ENCODE measurements around the gene RIPK1. TPM values are rescaled to one million over a fixed set of nuclear protein-coding genes. Genes with fewer than 3 reads are reported as not detected.
A peak's percentile ranks its signal among the peaks of the same experiment; 100 is the strongest.
"Not testable (repeated sequence)": the region's sequence is repeated elsewhere in the genome, so short reads cannot be mapped to it uniquely, and the experiment has no call there.

The RIPK1 gene
- total RNA-seq, 1 experiment from 2014 or later: 17.2 TPM

GRCh38 chr6:3045369-3045768, 22.9 kb upstream of the RIPK1 start:
- no peak for DNase-seq (ENCODE audit: low read depth)

- DNase-seq (ENCODE audit: low read depth): no peak
Observed at GRCh38 chr6:3045777-3046176, 22.5 kb upstream of the RIPK1 start.

- no peak for DNase-seq (ENCODE audit: low read depth)
Observed at GRCh38 chr6:3046295-3046694, 22.0 kb upstream of the RIPK1 start.

- DNase-seq (ENCODE audit: low read depth): not testable (repeated sequence)
Observed at GRCh38 chr6:3048009-3048408, 20.3 kb upstream of the RIPK1 start.

- no peak for DNase-seq (ENCODE audit: low read depth)
Observed at GRCh38 chr6:3052481-3053230, 15.6 kb upstream of the RIPK1 start.

GRCh38 chr6:3053231-3053508, 15.1 kb upstream of the RIPK1 start:
- no peak for DNase-seq (ENCODE audit: low read depth)

GRCh38 chr6:3054229-3055157, 13.8 kb upstream of the RIPK1 start:
- DNase-seq (ENCODE audit: low read depth): not testable (repeated sequence)

GRCh38 chr6:3055158-3055499, 13.2 kb upstream of the RIPK1 start:
- not testable (repeated sequence) for DNase-seq (ENCODE audit: low read depth)

GRCh38 chr6:3057063-3057770, 11.1 kb upstream of the RIPK1 start:
- DNase-seq (ENCODE audit: low read depth): no peak

GRCh38 chr6:3058957-3059356, 9.3 kb upstream of the RIPK1 start:
- no peak for DNase-seq (ENCODE audit: low read depth)

- not testable (repeated sequence) for DNase-seq (ENCODE audit: low read depth)
Observed at GRCh38 chr6:3060092-3060491, 8.2 kb upstream of the RIPK1 start.

- peak; percentile 73 for DNase-seq (ENCODE audit: low read depth)
Observed at GRCh38 chr6:3061501-3061941, 6.8 kb upstream of the RIPK1 start.

GRCh38 chr6:3063340-3063732, 5.0 kb upstream of the RIPK1 start:
- DNase-seq (ENCODE audit: low read depth): not testable (repeated sequence)

- DNase-seq (ENCODE audit: low read depth): peak; percentile 85
Observed at GRCh38 chr6:3063733-3064700, 4.3 kb upstream of the RIPK1 start.

- DNase-seq (ENCODE audit: low read depth): no peak
Observed at GRCh38 chr6:3071568-3071967, 3.3 kb downstream of the RIPK1 start.

- no peak for DNase-seq (ENCODE audit: low read depth)
Observed at GRCh38 chr6:3072798-3073197, 4.5 kb downstream of the RIPK1 start.

GRCh38 chr6:3073382-3073781, 5.1 kb downstream of the RIPK1 start:
- DNase-seq (ENCODE audit: low read depth): no peak

- DNase-seq (ENCODE audit: low read depth): no peak
Observed at GRCh38 chr6:3075772-3076113, 7.4 kb downstream of the RIPK1 start.

GRCh38 chr6:3076320-3076719, 8.0 kb downstream of the RIPK1 start:
- no peak for DNase-seq (ENCODE audit: low read depth)

- no peak for DNase-seq (ENCODE audit: low read depth)
Observed at GRCh38 chr6:3077430-3077829, 9.1 kb downstream of the RIPK1 start.

GRCh38 chr6:3078952-3079351, 10.7 kb downstream of the RIPK1 start:
- not testable (repeated sequence) for DNase-seq (ENCODE audit: low read depth)

Data from HT1080 (cell line).